Kidney (tissue), 14 donors: ENCODE measurements around the gene PHF11. TPM values are rescaled to one million over a fixed set of nuclear protein-coding genes. Genes with fewer than 3 reads are reported as not detected.
A peak's percentile ranks its signal among the peaks of the same experiment; 100 is the strongest.

Experiments used
- DNase-seq, 5 donors: peaks; one replicate each; pipeline ENCODE4 v3.0.0-alpha.2; 2013 to 2020
- FAIRE-seq: peaks from 2 replicates; lab custom pipeline; 2012; peaks lifted over from hg19 to GRCh38; lab: Jason Lieb, UNC
- H3K27ac ChIP-seq, 2 donors: one replicate each; pipeline ENCODE4 v1.7.0; 2013; ENCODE audit warnings: low read depth in 2 of 2, low read length in 2 of 2, inconsistent platforms in 1 of 2
- H3K27me3 ChIP-seq: one replicate; pipeline ENCODE4 v1.7.1; 2013; ENCODE audit warnings: low read length, inconsistent platforms; ENCODE audit not compliant: control insufficient read depth, insufficient read depth
- H3K36me3 ChIP-seq, 3 donors: one replicate each; pipeline versions ENCODE4 v1.7.0 to v1.7.1; 2013; ENCODE audit warnings: low read length in 3 of 3, control low read depth in 1 of 3, inconsistent platforms in 1 of 3; ENCODE audit not compliant: insufficient read depth in 3 of 3, control insufficient read depth in 2 of 3
- H3K4me1 ChIP-seq, 3 donors: one replicate each; pipeline versions ENCODE4 v1.7.0 to v1.7.1; 2013; ENCODE audit warnings: low read length in 3 of 3, inconsistent platforms in 1 of 3, low read depth in 1 of 3; ENCODE audit not compliant: control insufficient read depth in 2 of 3, insufficient read depth in 2 of 3
- H3K4me3 ChIP-seq, 3 donors: one replicate each; pipeline versions ENCODE4 v1.7.0 to v1.8.1; 2013; ENCODE audit warnings: low read length in 3 of 3, control low read depth in 1 of 3, inconsistent platforms in 1 of 3
- H3K9ac ChIP-seq, 3 donors: one replicate each; pipeline versions ENCODE4 v1.7.0 to v1.7.1; 2013; ENCODE audit warnings: low read length in 3 of 3, control low read depth in 1 of 3, inconsistent platforms in 1 of 3
- H3K9me3 ChIP-seq, 3 donors: one replicate each; pipeline versions ENCODE4 v1.7.0 to v1.7.1; 2013; ENCODE audit warnings: low read length in 3 of 3, control low read depth in 1 of 3, inconsistent platforms in 1 of 3; ENCODE audit not compliant: control insufficient read depth in 2 of 3, insufficient read depth in 1 of 3
- intact Hi-C: fragments of 100-400 bp; cut with DNase I; formaldehyde crosslinking; loops from one replicate; pipeline ENCODE4 v1.11.1; 2022
- polyA plus RNA-seq: library from polyadenylated mRNA; stranded (reverse); fragments of 350-450 nt; fragmentation: Illumina TruSeq; extraction: RNeasy Lipid Tissue Mini Kit (QIAGEN cat#74804); gene quantifications from one replicate; pipeline ENCODE4 v1.2.3, GENCODE V29; 2014; ENCODE audit warnings: low read depth, low replicate concordance; ENCODE audit not compliant: insufficient read depth
- total RNA-seq: library from RNA; stranded (reverse); fragmentation: NEBNext Ultra II Directional; extraction: Animal tissue kit (Norgen Biotek cat#: 25700); gene quantifications from one replicate; pipeline ENCODE4 v1.2.1, GENCODE V29; 2021
- TF ChIP-seq, protein P1 (sequence below): IDR thresholded peaks from 3 replicates; pipeline ENCODE4 v1.5.1; 2012; ENCODE audit warnings: mild to moderate bottlenecking, moderate library complexity, borderline replicate concordance; ENCODE audit not compliant: insufficient read depth; ENCODE audit errors: extremely low read depth
- donor health status: control.
- donor health status: control.
- donor health status: control.
- donor health status: control.
- donor health status: control.
- donor health status: DM: yes; HTN: yes; CAD: no.
- donor health status: Normal renal cell carcinoma (clear cell type).

Gene PHF11
- total and polyA plus RNA-seq, 2 donors from 2014 or later, result 50.3 to 57.0 TPM

DNA sequence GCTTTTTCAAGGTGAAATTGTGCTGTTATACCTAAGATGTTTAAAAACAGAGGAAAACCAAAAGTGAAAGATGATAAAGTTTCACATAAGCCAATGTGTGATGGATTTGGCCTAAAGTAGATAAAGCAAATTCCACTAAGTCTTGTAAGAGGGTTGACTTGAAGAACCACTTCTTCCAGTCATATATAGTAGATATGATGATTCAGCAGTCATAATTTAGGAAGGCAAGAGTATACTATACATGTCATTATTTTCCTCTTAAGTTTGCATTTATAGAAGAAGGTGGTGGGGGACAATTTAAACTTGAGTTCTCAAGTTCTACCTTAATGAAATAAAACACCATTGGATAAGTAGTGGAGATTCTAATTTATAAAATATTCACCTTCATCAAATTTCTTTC is 37.3 kb downstream of the PHF11 start:
- no peak for FAIRE-seq
- H3K27me3 ChIP-seq, result no peaks in the 10 kb centered on the region
- H3K4me1 ChIP-seq, result no peaks in the 10 kb centered on the region
- TF ChIP-seq, protein P1, sequence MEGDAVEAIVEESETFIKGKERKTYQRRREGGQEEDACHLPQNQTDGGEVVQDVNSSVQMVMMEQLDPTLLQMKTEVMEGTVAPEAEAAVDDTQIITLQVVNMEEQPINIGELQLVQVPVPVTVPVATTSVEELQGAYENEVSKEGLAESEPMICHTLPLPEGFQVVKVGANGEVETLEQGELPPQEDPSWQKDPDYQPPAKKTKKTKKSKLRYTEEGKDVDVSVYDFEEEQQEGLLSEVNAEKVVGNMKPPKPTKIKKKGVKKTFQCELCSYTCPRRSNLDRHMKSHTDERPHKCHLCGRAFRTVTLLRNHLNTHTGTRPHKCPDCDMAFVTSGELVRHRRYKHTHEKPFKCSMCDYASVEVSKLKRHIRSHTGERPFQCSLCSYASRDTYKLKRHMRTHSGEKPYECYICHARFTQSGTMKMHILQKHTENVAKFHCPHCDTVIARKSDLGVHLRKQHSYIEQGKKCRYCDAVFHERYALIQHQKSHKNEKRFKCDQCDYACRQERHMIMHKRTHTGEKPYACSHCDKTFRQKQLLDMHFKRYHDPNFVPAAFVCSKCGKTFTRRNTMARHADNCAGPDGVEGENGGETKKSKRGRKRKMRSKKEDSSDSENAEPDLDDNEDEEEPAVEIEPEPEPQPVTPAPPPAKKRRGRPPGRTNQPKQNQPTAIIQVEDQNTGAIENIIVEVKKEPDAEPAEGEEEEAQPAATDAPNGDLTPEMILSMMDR, result no peak
- DNase-seq, result no peak
- H3K9me3 ChIP-seq, result no peaks in the 10 kb centered on the region
- intact Hi-C loops, result no loop called here
- H3K9ac ChIP-seq, result no peak overlapping the region
- H3K27ac ChIP-seq, result no peak overlapping the region
- H3K36me3 ChIP-seq, result peaks cover 0 to 7% (median 3%) of the 10 kb centered on the region in 3 donors
- H3K4me3 ChIP-seq, result no peak overlapping the region

DNA sequence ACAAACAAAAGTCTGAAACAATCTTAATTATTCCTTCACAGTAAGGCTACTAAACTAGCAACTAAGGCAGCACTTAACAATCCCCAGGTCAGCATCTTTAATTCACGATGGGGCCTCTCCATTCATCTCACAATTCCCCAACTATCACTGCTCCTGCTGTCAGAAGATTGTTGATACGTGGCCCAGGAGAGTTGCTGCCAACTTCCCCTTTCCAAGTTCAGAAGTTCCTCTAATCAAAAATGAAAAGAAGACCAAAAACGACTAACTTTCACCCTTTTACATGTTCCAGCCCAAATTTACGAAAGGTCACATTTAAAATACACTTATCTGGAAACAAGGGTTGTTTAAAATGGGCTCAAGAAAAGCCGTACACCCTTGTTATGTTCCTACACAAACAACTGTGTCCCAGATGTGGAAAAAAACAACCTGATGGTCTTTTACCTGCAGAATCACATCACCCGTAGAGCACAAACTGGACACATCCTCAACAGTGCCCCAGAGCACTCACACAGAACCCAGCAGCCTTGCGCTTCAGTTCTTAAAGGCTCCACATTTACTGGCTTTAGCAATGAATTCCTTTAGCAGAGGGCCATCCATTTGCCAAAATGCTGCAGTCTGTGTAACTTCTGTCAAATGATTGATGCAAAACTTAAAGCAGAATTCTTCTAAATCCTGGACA is 38.0 kb downstream of the PHF11 start:
- no peaks in the 10 kb centered on the region for H3K27me3 ChIP-seq
- no peak overlapping the region for H3K9ac ChIP-seq
- H3K4me3 ChIP-seq, result no peak overlapping the region
- no peak overlapping the region for H3K27ac ChIP-seq
- H3K4me1 ChIP-seq, result no peaks in the 10 kb centered on the region
- DNase-seq, result no peak
- no peaks in the 10 kb centered on the region for H3K9me3 ChIP-seq
- TF ChIP-seq, protein P1, result no peak
- intact Hi-C loops, result no loop called here
- peaks cover 0 to 7% (median 4%) of the 10 kb centered on the region in 3 donors for H3K36me3 ChIP-seq
- FAIRE-seq, result no peak

DNA sequence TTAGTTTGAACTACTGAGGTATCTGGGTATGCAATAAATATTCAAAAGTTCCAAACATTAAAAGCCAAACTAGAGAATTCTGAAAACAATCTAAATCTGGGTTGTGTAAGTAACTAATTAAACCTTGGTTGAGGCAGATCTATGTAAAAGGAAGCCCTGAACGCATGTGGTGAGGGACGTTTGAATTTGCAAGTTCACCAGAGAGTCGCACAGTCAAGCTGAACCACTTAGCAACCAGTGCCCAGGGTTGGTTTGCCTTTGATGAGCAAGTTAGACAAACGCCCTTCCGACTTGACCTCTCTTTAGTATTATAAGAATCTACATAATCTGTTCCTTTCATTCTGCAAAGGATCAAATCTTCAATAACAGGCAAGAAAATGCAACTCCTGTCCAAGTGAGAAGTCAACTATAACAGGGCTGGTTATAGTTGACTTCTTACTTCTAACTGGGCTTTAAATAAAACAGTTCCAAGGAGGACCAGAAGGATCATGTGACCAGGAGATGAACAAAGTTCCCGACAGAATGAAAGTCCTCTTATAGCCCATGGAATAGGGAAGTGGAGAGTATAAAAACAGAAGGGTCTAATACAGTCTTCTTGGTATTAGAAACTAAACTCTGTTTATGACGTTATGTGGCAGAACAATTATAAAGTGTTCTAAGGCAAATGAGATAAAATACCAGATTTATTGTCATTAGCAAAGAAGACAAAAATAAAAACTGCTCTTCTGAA is 40.6 kb downstream of the PHF11 start:
- no peak overlapping the region for H3K27ac ChIP-seq
- TF ChIP-seq, protein P1, result no peak
- H3K4me3 ChIP-seq, result no peak overlapping the region
- H3K9me3 ChIP-seq, result no peaks in the 10 kb centered on the region
- H3K4me1 ChIP-seq, result no peaks in the 10 kb centered on the region
- FAIRE-seq, result peak; percentile 8
- no peaks in the 10 kb centered on the region for H3K27me3 ChIP-seq
- peaks cover 0 to 15% (median 10%) of the 10 kb centered on the region in 3 donors for H3K36me3 ChIP-seq
- intact Hi-C loops, result no loop called here
- no peak overlapping the region for H3K9ac ChIP-seq
- no peak for DNase-seq
